ENCODE data around the gene MAD2L1BP. TPM values are rescaled to one million over a fixed set of nuclear protein-coding genes. Genes with fewer than 3 reads are reported as not detected.
"Not testable (repeated sequence)": the region's sequence is repeated elsewhere in the genome, so short reads cannot be mapped to it uniquely, and the experiment has no call there.

MAD2L1BP gene
- total RNA-seq, 2 experiments from 2014 or later = 41.8 to 44.3 TPM

GRCh38 chr6:43629505-43630300 lies 5.9 kb upstream of the MAD2L1BP start:
- ChIA-PET POLR2A (interaction anchor here (0.5 to 1.5 kb wide), 5 partner anchors 10 to 159 kb away, joined by 3 to 6 read pairs (median 4); partner anchors contain the start of genes POLH and XPO5), CTCF (interaction anchor here (0.6 to 1.4 kb wide), 12 partner anchors 10 to 445 kb away, joined by 3 to 7 read pairs (median 3); partner anchors contain the start of gene RSPH9)
- peak; percentile 94 for DNase-seq
- Mint-ChIP-seq H3K36me3 (ENCODE audit: low read depth) (peaks cover 35% of the 10 kb centered on the region), H3K27me3 (no peaks in the 10 kb centered on the region), H3K27ac (peak overlapping the region; percentile 100), H3K9me3 (no peaks in the 10 kb centered on the region), H3K4me3 (peak overlapping the region; percentile 99), H3K4me1 (peaks cover 42% of the 10 kb centered on the region)

DNA sequence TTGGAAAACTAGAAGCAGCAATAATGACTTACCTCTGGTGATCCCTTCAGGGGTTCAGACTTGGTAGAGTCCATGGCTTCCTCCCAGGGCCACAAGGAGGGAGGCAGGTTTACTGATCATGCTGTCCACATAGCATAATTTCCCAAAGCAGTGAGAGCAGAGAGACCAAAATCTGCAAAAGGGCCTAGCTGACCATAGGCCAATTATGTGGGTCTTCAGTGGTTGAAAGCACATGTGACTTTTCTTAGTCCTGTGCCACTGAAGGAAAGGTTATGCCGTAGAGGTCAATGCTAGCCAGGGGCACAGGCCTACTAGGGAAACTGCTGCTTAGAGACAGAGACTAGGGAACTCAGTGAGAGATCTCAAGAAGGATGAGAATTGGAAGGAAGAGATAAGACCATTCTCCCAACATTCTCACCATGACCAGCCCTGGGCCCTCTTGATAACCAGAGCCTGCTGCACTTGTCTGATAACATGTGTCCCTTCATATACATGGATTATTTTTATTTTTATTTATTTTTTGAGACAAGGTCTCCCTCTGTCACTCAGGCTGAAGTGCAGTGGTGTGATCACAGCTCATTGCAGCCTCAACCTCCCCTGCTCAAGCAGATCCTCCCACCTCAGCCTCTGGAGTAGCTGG lies 4.5 kb upstream of the MAD2L1BP start:
- ChIA-PET POLR2A (no interaction called here), CTCF (interaction anchor here (1.1 kb wide), 1 partner anchor 54 kb away, joined by 3 read pairs; no protein-coding TSS in a partner anchor)
- Mint-ChIP-seq H3K27ac (peak overlapping the region; percentile 89), H3K36me3 (ENCODE audit: low read depth) (peaks cover 30% of the 10 kb centered on the region), H3K9me3 (no peaks in the 10 kb centered on the region), H3K27me3 (no peaks in the 10 kb centered on the region), H3K4me1 (peaks cover 52% of the 10 kb centered on the region), H3K4me3 (peak overlapping the region; percentile 44)
- DNase-seq = no peak

- H3K27ac Mint-ChIP-seq, POLR2A ChIA-PET, H3K4me3 Mint-ChIP-seq, DNase-seq, H3K9me3 Mint-ChIP-seq, H3K27me3 Mint-ChIP-seq: not testable (repeated sequence)
- CTCF ChIA-PET = interaction anchor here (0.6 to 2.1 kb wide), 2 partner anchors 9 to 1259 kb away, joined by 4 to 5 read pairs; no protein-coding TSS in a partner anchor
- H3K4me1 Mint-ChIP-seq = peaks cover 43% of the 10 kb centered on the region
- H3K36me3 Mint-ChIP-seq (ENCODE audit: low read depth) = peaks cover 32% of the 10 kb centered on the region
These were observed 2.6 kb upstream of the MAD2L1BP start for GRCh38 chr6:43633002-43633401.

DNA sequence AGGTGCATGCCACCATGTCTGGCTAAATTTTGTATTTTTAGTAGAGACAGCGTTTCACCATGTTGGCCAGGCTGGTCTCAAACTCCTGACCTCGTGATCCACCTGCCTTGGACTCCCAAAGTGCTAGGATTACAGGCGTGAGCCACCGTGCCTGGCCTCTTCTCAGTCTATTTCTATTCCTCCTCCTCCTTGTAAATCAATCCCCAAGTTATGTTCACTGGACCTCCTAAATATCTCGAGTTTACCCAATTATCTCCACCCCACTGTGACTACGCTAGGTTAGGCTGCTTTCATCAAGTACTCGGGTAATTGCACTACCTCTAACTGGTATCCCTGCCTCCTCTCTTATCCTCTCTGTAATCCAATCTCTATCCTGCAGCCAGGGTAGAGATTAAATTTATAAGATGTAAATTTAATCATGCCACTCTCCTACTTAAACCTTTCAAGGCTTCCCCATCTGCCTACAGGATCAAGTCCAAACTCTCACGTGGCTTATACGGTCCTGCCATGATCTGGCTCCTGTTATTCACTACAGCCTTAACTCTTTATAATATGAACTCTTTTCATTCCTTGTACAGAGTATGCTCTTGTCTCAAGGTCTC lies 837 bp upstream of the MAD2L1BP start:
- H3K4me3 Mint-ChIP-seq = peak overlapping the region; percentile 98
- peaks cover 35% of the 10 kb centered on the region for H3K36me3 Mint-ChIP-seq (ENCODE audit: low read depth)
- H3K27me3 Mint-ChIP-seq = no peaks in the 10 kb centered on the region
- POLR2A ChIA-PET = interaction anchor here (0.6 kb wide), 1 partner anchor 59 kb away, joined by 3 read pairs; no protein-coding TSS in a partner anchor
- CTCF ChIA-PET = interaction anchor here (2.1 kb wide), 1 partner anchor 32 kb away, joined by 11 read pairs; no protein-coding TSS in a partner anchor
- no peaks in the 10 kb centered on the region for H3K9me3 Mint-ChIP-seq
- H3K4me1 Mint-ChIP-seq = peaks cover 49% of the 10 kb centered on the region
- H3K27ac Mint-ChIP-seq = peak overlapping the region; percentile 93
- no peak for DNase-seq

DNA sequence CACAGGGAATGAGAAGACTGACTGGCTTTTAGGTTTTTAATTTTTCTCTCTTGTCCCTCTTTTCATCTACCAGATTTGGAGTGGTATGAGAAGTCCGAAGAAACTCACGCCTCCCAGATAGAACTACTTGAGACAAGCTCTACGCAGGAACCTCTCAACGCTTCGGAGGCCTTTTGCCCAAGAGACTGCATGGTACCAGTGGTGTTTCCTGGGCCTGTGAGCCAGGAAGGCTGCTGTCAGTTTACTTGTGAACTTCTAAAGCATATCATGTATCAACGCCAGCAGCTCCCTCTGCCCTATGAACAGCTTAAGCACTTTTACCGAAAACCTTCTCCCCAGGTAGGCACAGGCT lies 644 bp downstream of the MAD2L1BP start:
- POLR2A ChIA-PET = interaction anchor here (0.5 kb wide), 1 partner anchor 262 kb away, joined by 5 read pairs; no protein-coding TSS in a partner anchor
- H3K4me3 Mint-ChIP-seq = peak overlapping the region; percentile 98
- peak; percentile 34 for DNase-seq
- peaks cover 47% of the 10 kb centered on the region for H3K4me1 Mint-ChIP-seq
- H3K36me3 Mint-ChIP-seq (ENCODE audit: low read depth) = peaks cover 44% of the 10 kb centered on the region
- CTCF ChIA-PET = interaction anchor here (0.6 to 2.8 kb wide), 5 partner anchors 9 to 133 kb away, joined by 3 to 11 read pairs (median 6); partner anchors contain the start of gene RSPH9
- peak overlapping the region; percentile 93 for H3K27ac Mint-ChIP-seq
- H3K27me3 Mint-ChIP-seq = no peaks in the 10 kb centered on the region
- no peaks in the 10 kb centered on the region for H3K9me3 Mint-ChIP-seq

GRCh38 chr6:43639984-43640800 lies 4.6 kb downstream of the MAD2L1BP start:
- Mint-ChIP-seq H3K36me3 (ENCODE audit: low read depth) (peaks cover 52% of the 10 kb centered on the region), H3K27me3 (no peaks in the 10 kb centered on the region), H3K27ac (peak overlapping the region; percentile 5), H3K4me3 (no peak overlapping the region), H3K9me3 (no peaks in the 10 kb centered on the region), H3K4me1 (peaks cover 51% of the 10 kb centered on the region)
- ChIA-PET POLR2A (no interaction called here), CTCF (interaction anchor here (0.7 to 1.9 kb wide), 3 partner anchors 11 to 440 kb away, joined by 3 to 7 read pairs (median 3); partner anchors contain the start of gene GTPBP2)
- DNase-seq = no peak

- DNase-seq = peak; percentile 70
- H3K4me1 Mint-ChIP-seq = peaks cover 27% of the 10 kb centered on the region
- ChIA-PET POLR2A (interaction anchor here (1.0 kb wide), 1 partner anchor 15 kb away, joined by 5 read pairs; the partner anchor contains the start of gene GTPBP2), CTCF (interaction anchor here (0.7 to 2.7 kb wide), 7 partner anchors 9 to 487 kb away, joined by 3 to 11 read pairs (median 4); partner anchors contain the start of genes MAD2L1BP and VEGFA)
- no peak within 1 kb of the TSS for H3K27ac Mint-ChIP-seq
- no peaks in the 10 kb centered on the region for H3K9me3 Mint-ChIP-seq
- H3K4me3 Mint-ChIP-seq = peak within 1 kb of the TSS; percentile 70
- H3K36me3 Mint-ChIP-seq (ENCODE audit: low read depth) = peaks cover 22% of the 10 kb centered on the region
- no peaks in the 10 kb centered on the region for H3K27me3 Mint-ChIP-seq
These were observed 9.4 kb downstream of the MAD2L1BP start, which contains the start of gene RSPH9 for GRCh38 chr6:43644940-43645612. TSS of gene RSPH9 (plus strand) at chr6:43645036. CDS start at chr6:43645099, 63 bp downstream.

DNA sequence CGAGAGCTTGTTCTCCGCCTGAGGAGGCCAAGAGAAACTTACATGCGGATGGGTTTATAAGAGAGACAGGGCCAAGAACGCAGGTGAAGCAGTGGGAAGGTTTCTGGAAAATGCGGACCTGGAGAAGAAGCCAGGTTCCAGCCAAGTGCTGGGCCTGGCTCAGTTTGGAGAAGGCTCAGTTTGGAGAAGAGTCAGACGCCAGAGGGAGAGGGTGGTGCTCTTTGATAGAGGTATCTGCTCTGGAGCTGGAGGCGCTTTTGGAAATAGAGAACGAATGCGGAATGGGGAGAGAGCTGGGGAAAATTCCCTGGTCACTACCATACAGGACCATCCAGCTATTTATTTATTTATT lies 9.9 kb downstream of the MAD2L1BP start:
- H3K36me3 Mint-ChIP-seq (ENCODE audit: low read depth) = peaks cover 17% of the 10 kb centered on the region
- peak overlapping the region; percentile 70 for H3K4me3 Mint-ChIP-seq
- no peaks in the 10 kb centered on the region for H3K9me3 Mint-ChIP-seq
- ChIA-PET CTCF (interaction anchor here (0.7 to 2.7 kb wide), 9 partner anchors 9 to 487 kb away, joined by 3 to 11 read pairs (median 4); partner anchors contain the start of genes MAD2L1BP and VEGFA), POLR2A (interaction anchor here (1.0 kb wide), 1 partner anchor 16 kb away, joined by 5 read pairs; the partner anchor contains the start of gene GTPBP2)
- no peaks in the 10 kb centered on the region for H3K27me3 Mint-ChIP-seq
- no peak overlapping the region for H3K27ac Mint-ChIP-seq
- peaks cover 21% of the 10 kb centered on the region for H3K4me1 Mint-ChIP-seq
- no peak for DNase-seq

DNA sequence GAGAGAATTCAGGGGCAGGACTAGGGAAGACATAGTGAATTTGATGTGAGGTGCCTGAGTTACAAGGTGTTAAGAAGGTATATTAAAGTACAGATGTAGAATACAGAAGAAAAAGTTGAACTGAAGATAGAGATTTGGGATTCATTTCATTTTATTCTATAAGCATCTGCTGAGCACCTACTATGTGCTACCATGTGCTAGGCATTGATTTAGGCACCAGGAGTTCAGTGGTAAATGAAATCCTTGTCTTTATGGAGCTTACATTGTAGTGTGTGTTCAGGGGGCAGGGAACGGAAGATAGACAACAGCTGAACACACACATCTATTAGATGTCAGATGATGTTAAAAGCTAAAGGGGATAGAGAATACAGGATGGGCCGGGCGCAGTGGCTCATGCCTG lies 12.0 kb downstream of the MAD2L1BP start:
- Mint-ChIP-seq H3K27ac (no peak overlapping the region), H3K4me1 (peaks cover 17% of the 10 kb centered on the region), H3K27me3 (no peaks in the 10 kb centered on the region), H3K4me3 (no peak overlapping the region), H3K9me3 (no peaks in the 10 kb centered on the region), H3K36me3 (ENCODE audit: low read depth) (peaks cover 5% of the 10 kb centered on the region)
- CTCF ChIA-PET = interaction anchor here (1.8 to 2.0 kb wide), 2 partner anchors 18 to 19 kb away, joined by 5 to 6 read pairs; no protein-coding TSS in a partner anchor
- POLR2A ChIA-PET = no interaction called here
- no peak for DNase-seq

DNA sequence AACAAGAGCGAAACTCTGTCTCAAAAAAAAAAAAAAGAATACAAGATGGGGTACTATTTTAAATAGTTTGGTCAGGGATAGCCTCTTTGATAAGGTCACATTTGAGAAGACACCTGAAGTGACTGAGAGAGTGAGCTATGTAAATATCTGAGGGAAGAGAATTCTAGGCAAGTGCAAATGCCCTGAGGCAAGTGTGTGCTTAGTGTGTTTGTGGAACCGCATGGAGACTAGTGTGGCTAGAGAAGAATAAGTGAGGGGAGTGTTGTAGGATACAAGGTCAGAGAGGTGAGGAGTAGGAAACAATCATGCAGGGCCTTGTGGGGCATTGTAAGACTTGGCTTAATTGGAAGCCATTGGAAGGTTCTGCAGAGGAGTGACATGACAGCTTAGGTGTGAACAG lies 12.6 kb downstream of the MAD2L1BP start:
- H3K4me1 Mint-ChIP-seq = peaks cover 13% of the 10 kb centered on the region
- no peak overlapping the region for H3K4me3 Mint-ChIP-seq
- no peaks in the 10 kb centered on the region for H3K36me3 Mint-ChIP-seq (ENCODE audit: low read depth)
- CTCF ChIA-PET = interaction anchor here (2.0 kb wide), 1 partner anchor 19 kb away, joined by 5 read pairs; no protein-coding TSS in a partner anchor
- H3K27ac Mint-ChIP-seq = no peak overlapping the region
- H3K9me3 Mint-ChIP-seq = no peaks in the 10 kb centered on the region
- H3K27me3 Mint-ChIP-seq = no peaks in the 10 kb centered on the region
- POLR2A ChIA-PET = no interaction called here
- DNase-seq = no peak

DNA sequence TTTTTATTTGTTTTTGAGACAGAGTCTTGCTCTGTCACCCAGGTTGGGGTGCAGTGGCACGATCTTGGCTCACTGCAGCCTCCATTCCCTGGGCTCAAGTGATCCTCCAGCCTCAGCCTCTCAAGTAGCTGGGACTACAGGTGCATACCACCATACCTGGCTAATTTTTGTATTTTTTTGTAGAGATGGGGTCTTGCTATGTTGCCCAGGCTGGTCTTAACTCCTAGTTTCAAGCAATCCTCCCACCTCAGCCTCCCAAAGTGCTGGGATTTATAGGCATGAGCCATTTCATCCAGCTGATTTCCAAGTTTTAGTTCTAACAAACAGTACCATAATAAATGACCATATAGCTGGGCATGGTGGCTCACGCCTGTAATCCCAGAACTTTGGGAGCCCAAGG lies 17.2 kb downstream of the MAD2L1BP start:
- H3K9me3 Mint-ChIP-seq; H3K36me3 Mint-ChIP-seq (ENCODE audit: low read depth); H3K27ac Mint-ChIP-seq; POLR2A ChIA-PET; H3K27me3 Mint-ChIP-seq; DNase-seq; H3K4me3 Mint-ChIP-seq; H3K4me1 Mint-ChIP-seq: not testable (repeated sequence)
- CTCF ChIA-PET = interaction anchor here (1.4 kb wide), 1 partner anchor 14 kb away, joined by 3 read pairs; no protein-coding TSS in a partner anchor
